Esophagus muscularis mucosa (tissue), 4 donors: ENCODE results near the gene SULF2. TPM values are rescaled to one million over a fixed set of nuclear protein-coding genes. Genes with fewer than 3 reads are reported as not detected.

Experiments
- DNase-seq: peaks from one replicate; pipeline ENCODE4 v3.0.0-alpha.2; 2017; ENCODE audit errors: extremely low spot score
- H3K27ac ChIP-seq, 4 donors: fragments of 200-600 bp; sonication (generic); replicated peaks in 1 of 4; 1 replicate in 3 of 4; 2 replicates in 1 of 4; pipeline ENCODE4 v1.5.1; 2016 to 2019; ENCODE audit warnings: mild to moderate bottlenecking in 1 of 4
- H3K27me3 ChIP-seq, 4 donors: fragments of 200-600 bp; sonication (generic); one replicate each; pipeline versions ENCODE4 v1.5.1 to v1.6.0; 2016 to 2019
- H3K36me3 ChIP-seq, 4 donors: fragments of 200-600 bp; sonication (generic); one replicate each; pipeline ENCODE4 v1.5.1; 2016 to 2019
- H3K4me1 ChIP-seq, 4 donors: fragments of 200-600 bp; sonication (generic); one replicate each; pipeline ENCODE4 v1.5.1; 2016 to 2019
- H3K4me3 ChIP-seq, 4 donors: fragments of 200-600 bp; sonication (generic); 1 replicate in 2 of 4; 2 replicates in 2 of 4; pipeline ENCODE4 v1.5.1; 2016 to 2019; ENCODE audit warnings: mild to moderate bottlenecking in 4 of 4, moderate library complexity in 1 of 4
- H3K9me3 ChIP-seq, 4 donors: fragments of 200-600 bp; sonication (generic); 1 replicate in 3 of 4; 2 replicates in 1 of 4; pipeline ENCODE4 v1.5.1; 2016 to 2019
- EP300 ChIP-seq: sonication (generic); formaldehyde crosslinking; IDR thresholded peaks from one replicate; pipeline ENCODE4 v1.6.1; 2017; ENCODE audit warnings: antibody characterized with exemption
- POLR2A ChIP-seq: fragments of 450-650 bp; IDR thresholded peaks from one replicate; pipeline ENCODE4 v1.6.1; 2017; ENCODE audit warnings: antibody characterized with exemption, moderate library complexity, mild to moderate bottlenecking, low read depth
- POLR2AphosphoS5 ChIP-seq, 2 donors: sonication (generic); formaldehyde crosslinking; IDR thresholded peaks; one replicate each; pipeline ENCODE4 v1.6.1; 2017; ENCODE audit warnings: antibody characterized with exemption in 2 of 2
- WGBS: methylation state at CpG from one replicate; pipeline ENCODE4 v1.1.5; 2018; 5-methylcytosine and 5-hydroxymethylcytosine counted together
- intact Hi-C: fragments of 100-400 bp; cut with DNase I; formaldehyde crosslinking; loops from one replicate; pipeline ENCODE4 v1.15.1; 2023
- total RNA-seq, 4 donors: library from RNA; depleted of rRNA; stranded (reverse); fragments of >200 nt; gene quantifications; one replicate each; pipeline versions ENCODE4 v1.1.0 to v1.2.1, GENCODE V29; 2016
- TF ChIP-seq, protein P1 (sequence below), 3 experiments: fragments of 200-600 bp in 2 of 3; fragments of 450-650 bp in 1 of 3; sonication (generic) in 2 of 3; IDR thresholded peaks; one replicate each; pipeline ENCODE4 v1.5.1; 2017 to 2019; ENCODE audit warnings: antibody characterized with exemption in 3 of 3, mild to moderate bottlenecking in 2 of 3, moderate library complexity in 1 of 3

The SULF2 gene
- total RNA-seq, 4 donors from 2014 or later = 78.7 to 243 (median 138) TPM

GRCh38 chr20:47687095-47687987, 97.9 kb downstream of the SULF2 start:
- intact Hi-C loops = no loop called here
- no peak for TF ChIP-seq POLR2A
- TF ChIP-seq, protein P1, sequence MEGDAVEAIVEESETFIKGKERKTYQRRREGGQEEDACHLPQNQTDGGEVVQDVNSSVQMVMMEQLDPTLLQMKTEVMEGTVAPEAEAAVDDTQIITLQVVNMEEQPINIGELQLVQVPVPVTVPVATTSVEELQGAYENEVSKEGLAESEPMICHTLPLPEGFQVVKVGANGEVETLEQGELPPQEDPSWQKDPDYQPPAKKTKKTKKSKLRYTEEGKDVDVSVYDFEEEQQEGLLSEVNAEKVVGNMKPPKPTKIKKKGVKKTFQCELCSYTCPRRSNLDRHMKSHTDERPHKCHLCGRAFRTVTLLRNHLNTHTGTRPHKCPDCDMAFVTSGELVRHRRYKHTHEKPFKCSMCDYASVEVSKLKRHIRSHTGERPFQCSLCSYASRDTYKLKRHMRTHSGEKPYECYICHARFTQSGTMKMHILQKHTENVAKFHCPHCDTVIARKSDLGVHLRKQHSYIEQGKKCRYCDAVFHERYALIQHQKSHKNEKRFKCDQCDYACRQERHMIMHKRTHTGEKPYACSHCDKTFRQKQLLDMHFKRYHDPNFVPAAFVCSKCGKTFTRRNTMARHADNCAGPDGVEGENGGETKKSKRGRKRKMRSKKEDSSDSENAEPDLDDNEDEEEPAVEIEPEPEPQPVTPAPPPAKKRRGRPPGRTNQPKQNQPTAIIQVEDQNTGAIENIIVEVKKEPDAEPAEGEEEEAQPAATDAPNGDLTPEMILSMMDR (IDR thresholded peaks at IDR 0.05) = no peak
- TF ChIP-seq POLR2AphosphoS5 (IDR thresholded peaks at IDR 0.05) = no peak
- no peak for TF ChIP-seq EP300
- no peak overlapping the region for H3K4me3 ChIP-seq
- H3K27me3 ChIP-seq = no peaks in the 10 kb centered on the region
- peak overlapping the region; percentile 17 to 74 (median 56) for H3K27ac ChIP-seq
- peaks cover 0 to 65% (median 37%) of the 10 kb centered on the region in 4 donors for H3K36me3 ChIP-seq
- no peak for DNase-seq
- WGBS = 84% methylated on average over 13 of the region's 20 CpGs
- H3K9me3 ChIP-seq = peaks cover 0 to 20% (median 15%) of the 10 kb centered on the region in 4 donors
- H3K4me1 ChIP-seq = peaks cover 13 to 34% (median 29%) of the 10 kb centered on the region in 4 donors

DNA sequence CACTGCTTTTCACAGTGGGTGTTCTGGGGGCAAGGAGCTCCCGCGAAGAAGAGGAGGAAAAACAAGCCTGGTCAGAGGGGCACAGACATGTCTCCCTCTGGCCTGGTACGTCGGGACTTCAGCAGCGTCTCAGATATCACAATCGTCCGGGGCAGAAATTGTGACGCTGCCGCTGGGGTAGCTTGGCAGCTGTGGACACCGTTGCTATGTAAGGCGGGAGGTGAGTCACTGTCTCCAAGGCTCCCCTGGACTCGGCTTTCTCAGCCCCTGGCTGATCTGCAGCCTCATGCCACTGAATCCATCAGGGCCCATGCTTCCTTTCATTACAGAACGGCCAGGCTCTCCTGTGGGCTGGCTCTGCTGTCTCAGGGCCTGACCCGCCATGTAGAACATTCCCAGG, 98.7 kb downstream of the SULF2 start:
- H3K27ac ChIP-seq = peak overlapping the region; percentile 52 to 74 (median 66)
- TF ChIP-seq, protein P1 (IDR thresholded peaks at IDR 0.05) = no peak
- TF ChIP-seq POLR2AphosphoS5 (IDR thresholded peaks at IDR 0.05) (peak; percentile 18 to 49), EP300 (no peak), POLR2A (no peak)
- 59% methylated on average over 11 of the region's 14 CpGs for WGBS

DNA sequence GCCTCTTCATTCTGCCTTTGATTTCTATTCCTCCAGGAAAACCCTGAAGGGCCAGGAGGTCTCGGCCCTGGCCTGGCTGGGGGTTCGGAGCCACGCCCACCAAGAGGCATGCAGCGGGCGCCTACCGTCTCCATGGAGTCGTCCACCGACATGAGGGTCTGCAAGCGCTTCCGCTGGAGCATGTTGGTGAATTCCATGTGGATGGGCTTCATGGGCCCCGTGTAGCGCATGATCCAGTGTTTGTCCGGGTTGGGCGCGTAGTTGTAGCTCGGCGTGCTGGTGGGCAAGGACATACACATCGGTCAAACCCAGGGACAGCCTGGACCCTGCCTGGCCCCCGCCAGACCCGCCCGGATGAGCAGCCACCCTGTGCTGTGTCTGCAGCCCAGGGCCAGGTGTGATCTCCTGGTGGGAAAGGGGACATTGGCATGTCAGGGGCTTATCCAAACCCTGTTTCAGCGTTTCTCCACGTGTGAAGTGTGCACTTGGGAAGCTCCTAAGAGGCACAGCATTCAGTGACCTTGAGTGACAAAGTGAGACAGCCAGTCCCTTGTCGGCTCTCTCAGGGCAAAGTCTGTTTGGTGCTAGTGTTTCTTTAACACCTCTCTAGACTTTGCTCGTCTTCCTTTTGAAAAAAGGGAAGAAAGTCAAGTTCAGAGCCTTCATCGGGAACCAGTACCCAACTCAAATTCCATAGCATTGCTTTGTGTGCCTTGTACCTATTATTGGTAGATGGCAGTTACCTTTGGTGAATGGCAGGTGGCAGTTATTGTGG, 100.8 kb downstream of the SULF2 start:
- no peaks in the 10 kb centered on the region for H3K27me3 ChIP-seq
- no peak for DNase-seq
- TF ChIP-seq POLR2AphosphoS5 (IDR thresholded peaks at IDR 0.05) (no peak), POLR2A (no peak), EP300 (no peak)
- TF ChIP-seq, protein P1 (IDR thresholded peaks at IDR 0.05) = no peak
- WGBS = 95% methylated on average over 14 of the region's 26 CpGs
- H3K27ac ChIP-seq = peak overlapping the region in 2 of 4 donors; percentile 4 to 15
- H3K4me3 ChIP-seq = no peak overlapping the region
- intact Hi-C loops = loop anchor here (5.0 kb wide), 2 partner anchors 38 to 103 kb away; partner anchors contain the start of gene SULF2
- no peaks in the 10 kb centered on the region for H3K9me3 ChIP-seq
- peaks cover 0 to 49% (median 32%) of the 10 kb centered on the region in 4 donors for H3K36me3 ChIP-seq
- H3K4me1 ChIP-seq = peaks cover 26 to 53% (median 41%) of the 10 kb centered on the region in 4 donors

More for the DNA sequence above, 98.7 kb downstream of the SULF2 start:
- peaks cover 0 to 12% (median 7%) of the 10 kb centered on the region in 4 donors for H3K9me3 ChIP-seq
- H3K27me3 ChIP-seq = no peaks in the 10 kb centered on the region
- peaks cover 21 to 42% (median 37%) of the 10 kb centered on the region in 4 donors for H3K4me1 ChIP-seq
- DNase-seq = no peak
- H3K36me3 ChIP-seq = peaks cover 0 to 62% (median 37%) of the 10 kb centered on the region in 4 donors
- intact Hi-C loops = no loop called here
- no peak overlapping the region for H3K4me3 ChIP-seq

DNA sequence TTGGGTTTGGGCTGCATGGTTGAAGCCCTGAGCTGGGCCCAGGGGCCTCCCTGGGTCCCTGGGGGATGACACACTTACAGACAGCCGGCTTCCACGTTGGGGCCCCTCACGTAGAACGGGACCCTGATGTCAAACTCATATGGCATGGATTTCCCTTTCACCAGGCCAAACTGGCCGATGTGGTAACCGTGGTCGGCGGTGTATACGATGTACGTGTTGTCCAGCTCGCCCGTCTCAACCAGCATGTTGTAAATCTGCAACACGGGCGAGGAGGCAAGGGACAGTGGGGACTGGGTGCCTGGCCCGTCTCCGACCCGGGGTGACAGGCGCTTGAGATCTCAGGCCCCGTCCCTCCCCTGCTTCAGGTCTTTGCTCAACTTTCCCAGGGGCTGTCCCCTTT, 102.4 kb downstream of the SULF2 start:
- peak overlapping the region; percentile 70 to 82 (median 74) for H3K27ac ChIP-seq
- TF ChIP-seq POLR2A (no peak), POLR2AphosphoS5 (IDR thresholded peaks at IDR 0.05) (no peak), EP300 (no peak)
- TF ChIP-seq, protein P1 (IDR thresholded peaks at IDR 0.05) = no peak
- no peaks in the 10 kb centered on the region for H3K27me3 ChIP-seq
- H3K4me3 ChIP-seq = no peak overlapping the region
- H3K9me3 ChIP-seq = no peaks in the 10 kb centered on the region
- H3K36me3 ChIP-seq = peaks cover 0 to 33% (median 16%) of the 10 kb centered on the region in 4 donors
- WGBS = 95% methylated on average over 11 of the region's 19 CpGs
- no peak for DNase-seq
- intact Hi-C loops = loop anchor here (5.0 kb wide), 2 partner anchors 39 to 104 kb away; partner anchors contain the start of gene SULF2
- peaks cover 28 to 58% (median 44%) of the 10 kb centered on the region in 4 donors for H3K4me1 ChIP-seq
